HG03108 (cell line): ENCODE data around the gene METTL1.
"Not testable (repeated sequence)": the region's sequence is repeated elsewhere in the genome, so short reads cannot be mapped to it uniquely, and the experiment has no call there.

ENCODE experiments used
- ATAC-seq: cut with Tn5 transposase; IDR thresholded peaks from one replicate; pipeline ENCODE4 v1.9.1; 2021; ENCODE audit warnings: moderate library complexity; ENCODE audit not compliant: unreplicated experiment

Gene METTL1

DNA sequence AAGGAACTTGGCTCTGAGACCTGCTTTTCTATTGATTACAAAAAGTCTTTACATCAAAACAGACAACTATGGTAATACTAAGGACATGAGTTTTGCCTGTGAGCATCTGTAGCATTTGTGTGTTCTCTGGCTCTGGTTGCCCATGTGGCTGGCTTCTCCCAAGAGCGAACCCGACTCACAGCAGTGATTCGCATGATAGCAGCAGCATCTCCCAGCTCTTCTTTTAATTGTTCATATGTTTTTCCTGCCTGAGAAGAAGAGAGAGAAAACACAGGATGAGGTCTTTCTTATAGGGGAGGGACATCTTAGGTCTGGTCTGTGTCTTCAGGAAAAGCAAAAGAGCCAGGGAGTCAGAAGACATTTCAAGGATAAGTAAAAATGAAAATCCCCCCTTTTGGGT, 29.1 kb upstream of the METTL1 start:
- ATAC-seq: no peak

DNA sequence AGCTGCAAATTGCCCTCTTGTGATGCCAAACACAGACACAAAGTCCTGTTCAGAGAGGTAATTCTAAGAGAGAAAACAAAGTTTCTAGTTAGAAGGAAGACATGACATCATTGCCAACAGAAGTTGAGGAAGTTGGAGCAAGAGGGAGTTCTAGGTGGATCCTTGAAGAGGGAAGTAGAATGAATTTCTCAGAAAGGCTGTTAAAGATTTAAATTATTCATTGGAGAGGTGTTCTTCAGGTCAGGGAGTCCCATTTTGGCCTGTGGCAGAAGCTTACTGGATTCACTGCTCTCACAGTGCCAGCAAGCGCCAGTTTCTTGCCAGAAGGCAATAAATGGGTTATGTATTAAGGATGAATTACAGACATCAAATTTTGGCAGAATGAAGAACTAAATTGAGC, 26.0 kb upstream of the METTL1 start:
- no peak for ATAC-seq

GRCh38 chr12:57796996-57797395, 25.1 kb upstream of the METTL1 start:
- no peak for ATAC-seq

DNA sequence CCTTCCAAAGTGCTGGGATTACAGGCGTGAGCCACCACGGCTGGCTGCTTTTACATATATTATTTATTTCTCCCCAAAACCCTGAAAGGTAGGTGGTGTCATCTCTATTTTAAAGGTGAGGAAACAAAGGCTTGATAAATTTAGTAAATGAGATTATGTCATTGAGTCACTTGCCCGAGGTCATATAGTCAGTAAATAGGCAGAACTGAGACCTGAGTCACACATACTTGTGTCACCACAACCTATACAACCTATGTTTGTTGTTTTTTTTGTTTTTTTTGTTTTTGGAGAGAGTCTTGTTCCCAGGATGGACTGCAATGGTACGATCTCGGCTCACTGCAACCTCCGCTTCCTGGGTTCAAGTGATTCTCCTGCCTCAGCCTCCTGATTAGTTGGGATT, 23.4 kb upstream of the METTL1 start:
- ATAC-seq: no peak

DNA sequence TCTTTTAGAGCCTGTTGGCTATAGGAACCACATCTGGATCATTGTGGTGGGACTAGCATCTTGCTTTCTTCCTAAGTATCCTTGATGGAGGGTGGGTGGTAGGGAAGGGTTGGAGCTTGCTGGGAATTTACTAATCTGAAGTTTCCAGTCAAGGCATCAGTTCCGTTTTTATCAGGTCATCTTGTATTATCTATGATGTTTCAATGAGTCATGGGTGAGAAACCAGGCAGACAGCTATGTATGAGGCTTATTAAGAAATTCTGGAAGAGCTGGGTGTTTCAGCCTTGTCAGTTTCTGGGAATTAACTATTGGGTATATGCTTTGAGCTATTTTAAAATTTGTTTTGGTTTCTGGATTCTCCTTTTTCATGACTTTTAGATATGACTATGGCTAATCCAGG, 22.0 kb upstream of the METTL1 start:
- no peak for ATAC-seq

DNA sequence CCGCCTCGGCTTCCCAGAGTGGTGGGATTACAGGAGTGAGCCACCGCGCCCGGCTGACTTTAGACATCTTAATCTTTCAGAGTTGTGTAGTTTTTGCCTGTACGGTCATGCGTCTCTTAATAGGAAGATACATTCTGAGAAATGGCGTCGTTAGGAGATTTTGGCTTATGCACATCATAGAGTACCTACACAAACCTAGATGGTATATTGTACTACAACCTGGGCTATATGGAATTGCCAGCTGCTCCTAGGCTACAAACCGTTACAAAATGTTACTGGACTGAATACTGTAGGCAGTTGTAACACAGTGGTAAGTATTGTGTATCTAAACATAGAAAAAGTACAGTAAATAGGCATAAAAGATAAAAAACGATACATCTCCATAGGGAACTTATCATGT, 12.0 kb upstream of the METTL1 start:
- no peak for ATAC-seq

GRCh38 chr12:57783466-57783801, 11.5 kb upstream of the METTL1 start:
- ATAC-seq: no peak

- ATAC-seq: peak; percentile 92
Observed at GRCh38 chr12:57782608-57783465, 10.9 kb upstream of the METTL1 start, which contains the start of gene TSFM. Gene TSFM (plus strand): TSS chr12:57782787. CDS start chr12:57782802, 15 bp downstream.

GRCh38 chr12:57782243-57782607, 10.3 kb upstream of the METTL1 start:
- ATAC-seq: no peak

GRCh38 chr12:57781801-57782200, 9.9 kb upstream of the METTL1 start:
- no peak for ATAC-seq

GRCh38 chr12:57781244-57781643, 9.3 kb upstream of the METTL1 start:
- no peak for ATAC-seq

GRCh38 chr12:57780284-57780897, 8.5 kb upstream of the METTL1 start:
- no peak for ATAC-seq

GRCh38 chr12:57779736-57780135, 7.8 kb upstream of the METTL1 start:
- ATAC-seq: no peak

GRCh38 chr12:57777911-57778310, 6.0 kb upstream of the METTL1 start:
- ATAC-seq: no peak

DNA sequence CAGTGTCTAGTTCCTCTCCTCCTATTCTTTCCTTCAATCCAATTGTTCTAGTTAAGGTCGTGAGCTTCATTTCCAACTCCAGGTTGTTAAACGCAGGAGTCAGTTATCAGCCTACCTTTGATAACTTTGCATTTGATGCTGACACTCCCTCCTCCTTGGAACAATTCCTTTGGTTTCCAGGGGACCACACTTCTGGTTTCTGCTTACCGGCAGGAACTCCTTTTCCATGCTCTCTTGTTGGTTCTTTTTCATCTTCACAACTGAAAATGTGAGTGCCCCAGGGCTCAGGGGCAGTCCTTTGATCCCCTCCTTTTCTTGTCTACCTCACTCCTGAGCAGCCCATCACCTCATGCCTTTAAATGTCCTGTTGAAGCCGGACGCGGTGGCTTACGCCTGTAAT, 5.5 kb upstream of the METTL1 start:
- no peak for ATAC-seq

GRCh38 chr12:57776247-57776587, 4.3 kb upstream of the METTL1 start:
- ATAC-seq: no peak

- ATAC-seq: no peak
Observed at GRCh38 chr12:57775563-57776246, 3.8 kb upstream of the METTL1 start.

- ATAC-seq: no peak
Observed at GRCh38 chr12:57775044-57775443, 3.1 kb upstream of the METTL1 start.

- ATAC-seq: not testable (repeated sequence)
Observed at GRCh38 chr12:57774634-57775033, 2.7 kb upstream of the METTL1 start.

DNA sequence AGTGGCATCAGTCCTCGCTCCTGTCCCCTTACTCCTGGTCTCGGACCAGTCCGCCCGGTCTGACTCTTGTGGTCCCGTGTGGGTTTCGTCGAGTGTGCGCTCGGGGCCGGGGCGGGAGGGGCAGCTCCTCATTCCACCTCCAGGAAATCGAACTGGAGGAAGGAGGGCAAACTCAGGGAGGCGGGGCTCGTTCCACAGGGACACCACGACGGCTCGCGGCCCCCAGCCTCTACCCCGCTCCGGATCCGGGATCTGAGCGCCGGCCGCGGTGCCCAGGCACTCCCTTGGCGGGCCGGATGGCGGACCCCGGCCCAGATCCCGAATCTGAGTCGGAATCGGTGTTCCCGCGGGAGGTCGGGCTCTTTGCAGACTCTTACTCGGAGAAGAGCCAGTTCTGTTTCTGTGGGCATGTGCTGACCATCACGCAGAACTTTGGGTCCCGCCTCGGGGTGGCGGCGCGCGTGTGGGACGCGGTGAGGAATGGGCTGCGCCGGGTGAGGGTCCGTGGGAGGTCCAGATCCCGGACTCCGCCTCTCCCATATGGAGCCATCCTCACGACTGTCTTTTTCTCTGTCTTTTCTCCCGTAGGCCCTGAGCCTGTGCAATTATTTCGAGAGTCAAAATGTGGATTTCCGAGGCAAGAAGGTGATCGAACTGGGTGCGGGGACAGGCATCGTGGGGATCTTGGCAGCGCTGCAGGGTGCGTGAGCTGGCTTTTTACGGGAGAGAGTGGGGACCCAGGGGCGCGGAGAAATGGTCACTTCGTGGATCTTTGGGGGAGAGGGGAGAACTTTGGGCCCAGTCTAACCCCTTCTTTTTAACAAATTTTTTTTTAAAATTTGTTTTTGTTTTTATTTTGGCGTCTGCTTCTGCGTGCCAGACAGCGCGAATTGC, 771 bp upstream of the METTL1 start, which contains the start of gene EEF1AKMT3:
TSS of gene EEF1AKMT3 (plus strand) at position 186 of the 894 bp plus-strand sequence. CDS start at position 297, 111 bp downstream.
- ATAC-seq: peak; percentile 19
